D721Med (cell line): ENCODE measurements around the gene NHSL1.

ENCODE experiments used
- DNase-seq: peaks from one replicate; pipeline ENCODE4 v3.0.0; 2011; ENCODE audit warnings: low spot score; ENCODE audit not compliant: insufficient read length
- FAIRE-seq: peaks from 2 replicates; lab custom pipeline; 2011; peaks lifted over from hg19 to GRCh38; lab: Jason Lieb, UNC
- TF ChIP-seq, protein P1 (sequence below): IDR thresholded peaks from 2 replicates; pipeline ENCODE4 v1.5.1; 2012; ENCODE audit warnings: mild to moderate bottlenecking, control low read depth; ENCODE audit not compliant: insufficient read depth; ENCODE audit errors: missing control alignments

The NHSL1 gene

DNA sequence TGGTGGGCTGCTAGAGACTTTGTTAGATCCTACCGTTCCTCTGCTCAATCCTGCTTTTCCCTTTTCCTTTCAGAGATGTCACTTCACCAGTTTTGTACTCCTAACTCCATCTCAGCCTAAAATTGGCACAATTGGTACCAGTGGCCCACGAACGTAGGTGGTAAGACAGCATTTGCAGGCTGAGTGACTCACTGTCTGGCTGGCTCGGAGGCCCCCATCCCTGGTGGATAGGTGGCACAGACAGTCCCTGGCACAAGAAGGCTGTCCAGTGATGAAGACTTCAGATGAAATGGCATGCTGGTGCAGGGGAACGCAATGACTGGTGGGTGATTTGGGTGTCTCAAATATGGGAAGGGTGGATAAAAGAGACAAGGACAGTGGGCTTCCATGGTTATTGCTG lies 84.2 kb downstream of the NHSL1 start:
- no peak for DNase-seq
- no peak for FAIRE-seq
- TF ChIP-seq, protein P1, sequence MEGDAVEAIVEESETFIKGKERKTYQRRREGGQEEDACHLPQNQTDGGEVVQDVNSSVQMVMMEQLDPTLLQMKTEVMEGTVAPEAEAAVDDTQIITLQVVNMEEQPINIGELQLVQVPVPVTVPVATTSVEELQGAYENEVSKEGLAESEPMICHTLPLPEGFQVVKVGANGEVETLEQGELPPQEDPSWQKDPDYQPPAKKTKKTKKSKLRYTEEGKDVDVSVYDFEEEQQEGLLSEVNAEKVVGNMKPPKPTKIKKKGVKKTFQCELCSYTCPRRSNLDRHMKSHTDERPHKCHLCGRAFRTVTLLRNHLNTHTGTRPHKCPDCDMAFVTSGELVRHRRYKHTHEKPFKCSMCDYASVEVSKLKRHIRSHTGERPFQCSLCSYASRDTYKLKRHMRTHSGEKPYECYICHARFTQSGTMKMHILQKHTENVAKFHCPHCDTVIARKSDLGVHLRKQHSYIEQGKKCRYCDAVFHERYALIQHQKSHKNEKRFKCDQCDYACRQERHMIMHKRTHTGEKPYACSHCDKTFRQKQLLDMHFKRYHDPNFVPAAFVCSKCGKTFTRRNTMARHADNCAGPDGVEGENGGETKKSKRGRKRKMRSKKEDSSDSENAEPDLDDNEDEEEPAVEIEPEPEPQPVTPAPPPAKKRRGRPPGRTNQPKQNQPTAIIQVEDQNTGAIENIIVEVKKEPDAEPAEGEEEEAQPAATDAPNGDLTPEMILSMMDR = no peak

DNA sequence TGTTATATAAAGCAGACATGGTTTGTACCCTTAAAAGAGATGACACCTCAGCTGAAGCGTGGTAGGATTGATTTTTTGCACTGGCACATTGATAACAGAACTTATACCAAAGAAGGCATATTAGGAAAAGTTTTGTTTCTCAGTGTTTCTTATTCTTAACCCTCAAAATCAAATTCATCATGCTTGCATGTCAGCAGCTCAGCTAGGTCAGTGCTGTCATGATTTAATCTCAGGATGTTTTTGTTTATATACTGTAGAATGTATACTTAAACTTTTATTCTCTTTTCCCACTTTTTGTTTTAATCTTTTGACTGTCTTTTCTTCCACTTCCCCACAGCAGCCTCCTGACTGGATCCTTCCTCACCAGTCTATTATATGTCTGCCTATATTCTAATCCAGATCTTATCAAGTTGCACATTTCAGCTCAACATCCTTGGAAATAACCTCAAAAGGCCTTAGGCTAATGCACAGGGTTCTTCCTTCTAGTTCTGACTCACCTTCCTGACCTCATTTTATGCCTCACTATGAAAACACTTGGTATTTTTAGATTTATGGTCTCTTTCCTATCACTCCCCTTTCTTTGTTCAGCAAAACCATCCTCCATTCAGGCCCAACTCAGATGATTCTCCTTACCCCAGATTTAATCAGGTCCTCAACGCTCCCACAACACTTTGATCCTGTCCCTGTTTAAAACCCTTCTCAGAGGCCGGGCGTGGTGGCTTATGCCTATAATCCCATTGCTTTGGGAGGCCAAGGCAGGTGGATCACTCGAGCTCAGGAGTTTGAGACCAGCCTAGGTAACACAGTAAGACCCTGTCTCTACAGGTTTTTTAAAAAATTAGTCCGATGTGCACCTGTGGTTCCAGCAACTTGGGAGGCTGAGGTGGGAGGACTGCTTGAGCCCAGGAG lies 88.1 kb downstream of the NHSL1 start:
- TF ChIP-seq, protein P1 = no peak
- no peak for DNase-seq
- no peak for FAIRE-seq

DNA sequence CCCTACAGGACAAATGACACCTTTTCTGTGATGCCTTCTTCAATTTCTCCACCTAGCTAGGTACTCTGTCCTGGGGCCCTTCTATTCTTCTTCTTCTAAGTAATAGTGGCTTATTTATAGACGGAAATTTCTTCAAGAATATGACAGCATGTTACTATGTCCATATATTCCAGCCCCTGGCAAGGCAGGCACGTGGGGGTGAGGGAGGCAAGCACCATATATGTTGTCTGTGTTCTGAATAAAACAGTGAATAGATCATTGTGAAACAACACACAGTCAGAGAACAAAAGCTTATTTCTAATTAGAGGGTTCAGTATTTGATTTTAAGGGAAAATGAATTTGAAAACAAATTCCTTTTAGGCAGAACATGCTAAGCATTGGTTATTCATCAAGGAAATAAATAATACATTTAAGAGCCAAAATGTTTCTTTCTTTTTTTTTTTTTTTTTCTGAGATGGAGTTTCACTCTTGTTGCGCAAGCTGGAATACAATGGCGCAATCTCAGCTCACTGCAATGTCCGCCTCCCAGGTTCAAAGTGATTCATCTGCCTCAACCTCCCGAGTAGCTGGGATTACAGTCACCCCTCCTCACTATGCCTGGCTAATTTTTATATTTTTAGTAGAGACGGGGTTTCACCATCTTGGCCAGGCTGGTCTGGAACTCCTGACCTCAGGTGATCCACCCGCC lies 89.1 kb downstream of the NHSL1 start:
- TF ChIP-seq, protein P1 = no peak
- no peak for FAIRE-seq
- no peak for DNase-seq

DNA sequence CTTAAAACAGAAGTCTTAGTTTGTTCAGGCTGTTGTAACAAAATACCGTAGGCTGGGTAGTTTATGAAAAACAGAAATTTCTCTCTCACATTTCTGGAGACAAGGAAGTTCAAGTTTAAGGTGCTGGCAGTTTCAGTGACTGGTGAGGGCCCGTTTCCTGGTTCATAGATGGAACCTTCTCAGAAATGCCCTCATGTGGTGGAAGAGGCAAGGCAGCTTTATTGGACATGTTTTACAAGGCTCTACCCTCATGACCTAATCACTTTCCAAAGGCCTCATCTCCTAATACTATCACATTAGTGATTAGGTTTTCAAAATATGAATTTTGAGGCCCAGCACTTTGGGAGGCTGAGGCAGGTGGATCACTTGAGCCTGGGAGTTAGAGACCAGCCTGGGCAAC lies 92.9 kb downstream of the NHSL1 start:
- TF ChIP-seq, protein P1 = no peak
- FAIRE-seq = no peak
- DNase-seq = no peak

DNA sequence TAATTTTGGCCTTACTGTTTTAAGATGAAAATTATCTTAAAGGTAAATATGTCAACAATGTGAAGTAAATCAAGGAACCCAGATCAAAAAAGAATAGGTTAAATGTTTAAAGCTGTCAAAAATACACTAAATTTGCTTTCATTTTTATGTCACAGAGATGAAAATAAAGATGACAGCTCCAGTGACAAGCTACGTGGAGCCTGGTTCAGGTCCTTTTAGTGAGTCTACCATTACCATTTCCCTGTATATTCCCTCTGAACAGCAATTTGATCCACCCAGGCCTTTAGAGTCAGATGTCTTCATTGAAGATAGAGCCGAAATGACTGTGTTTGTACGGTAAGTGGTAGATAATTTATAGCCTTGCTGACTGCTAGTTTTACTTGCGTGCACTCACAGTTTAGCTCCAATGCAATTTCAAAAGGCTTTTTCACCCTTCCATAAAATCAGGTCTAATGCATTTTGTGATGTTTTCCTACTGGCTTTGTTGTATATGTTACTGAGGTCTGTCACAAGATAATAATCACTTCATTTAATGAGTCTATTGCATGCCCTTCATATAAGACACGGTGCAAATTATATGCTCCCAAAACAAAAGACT lies 93.4 kb downstream of the NHSL1 start:
- DNase-seq (no peak), FAIRE-seq (no peak)
- TF ChIP-seq, protein P1 = no peak

DNA sequence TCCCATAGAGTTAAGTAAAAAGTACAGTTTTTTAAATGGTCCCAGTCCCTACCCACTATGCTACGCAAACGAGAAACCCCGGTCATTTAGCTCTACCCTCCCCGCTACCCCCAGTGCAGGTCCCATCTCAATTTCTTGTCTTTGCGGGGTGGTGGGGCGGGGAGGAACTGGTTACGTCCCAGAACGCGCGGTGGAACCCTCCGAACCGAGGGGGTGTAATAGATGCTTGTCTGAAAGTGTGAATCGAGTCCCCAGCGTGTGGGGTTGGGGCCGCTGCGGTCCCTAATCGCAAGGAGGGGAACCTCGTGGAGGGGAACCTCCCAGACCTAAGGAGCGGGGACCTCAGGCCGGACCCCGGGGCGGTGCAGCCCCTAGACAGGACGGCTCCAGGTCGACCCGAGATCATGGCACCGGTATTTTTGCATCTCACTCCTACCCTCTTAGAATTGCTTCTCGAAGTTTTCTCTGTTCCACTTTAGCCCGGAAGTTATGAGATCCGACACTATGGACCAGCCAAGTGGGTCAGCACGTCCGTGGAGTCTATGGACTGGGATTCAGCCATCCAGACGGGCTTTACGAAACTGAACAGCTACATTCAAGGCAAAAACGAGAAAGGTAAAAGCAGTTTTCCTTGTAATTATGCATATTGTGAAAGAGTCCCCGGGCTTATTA lies 94.5 kb downstream of the NHSL1 start:
- no peak for DNase-seq
- FAIRE-seq = no peak
- TF ChIP-seq, protein P1 = no peak
